T-helper 1 cell treated with Interleukin-12 subunit alpha and Interleukin-12 subunit beta and Interleukin-4 antibody, amounts not matched to agents 30 ng/mL and 1 ng/mL, for 36 hours (primary cell): ENCODE data around the gene HCRT. TPM values are rescaled to one million over a fixed set of nuclear protein-coding genes. Genes with fewer than 3 reads are reported as not detected.
"Not testable (repeated sequence)": the region's sequence is repeated elsewhere in the genome, so short reads cannot be mapped to it uniquely, and the experiment has no call there.

Experiments used
- intact Hi-C: fragments of 100-400 bp; cut with micrococcal nuclease; formaldehyde crosslinking; loops from one replicate; pipeline ENCODE4 v1.15.1; 2024
- total RNA-seq: library from RNA; stranded (reverse); gene quantifications from 2 replicates; pipeline ENCODE4 v1.2.3, GENCODE V29; 2022

The HCRT gene, protein sequence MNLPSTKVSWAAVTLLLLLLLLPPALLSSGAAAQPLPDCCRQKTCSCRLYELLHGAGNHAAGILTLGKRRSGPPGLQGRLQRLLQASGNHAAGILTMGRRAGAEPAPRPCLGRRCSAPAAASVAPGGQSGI
- total RNA-seq, result 0.39 TPM in 1 of 2 replicates, not detected in the other

DNA sequence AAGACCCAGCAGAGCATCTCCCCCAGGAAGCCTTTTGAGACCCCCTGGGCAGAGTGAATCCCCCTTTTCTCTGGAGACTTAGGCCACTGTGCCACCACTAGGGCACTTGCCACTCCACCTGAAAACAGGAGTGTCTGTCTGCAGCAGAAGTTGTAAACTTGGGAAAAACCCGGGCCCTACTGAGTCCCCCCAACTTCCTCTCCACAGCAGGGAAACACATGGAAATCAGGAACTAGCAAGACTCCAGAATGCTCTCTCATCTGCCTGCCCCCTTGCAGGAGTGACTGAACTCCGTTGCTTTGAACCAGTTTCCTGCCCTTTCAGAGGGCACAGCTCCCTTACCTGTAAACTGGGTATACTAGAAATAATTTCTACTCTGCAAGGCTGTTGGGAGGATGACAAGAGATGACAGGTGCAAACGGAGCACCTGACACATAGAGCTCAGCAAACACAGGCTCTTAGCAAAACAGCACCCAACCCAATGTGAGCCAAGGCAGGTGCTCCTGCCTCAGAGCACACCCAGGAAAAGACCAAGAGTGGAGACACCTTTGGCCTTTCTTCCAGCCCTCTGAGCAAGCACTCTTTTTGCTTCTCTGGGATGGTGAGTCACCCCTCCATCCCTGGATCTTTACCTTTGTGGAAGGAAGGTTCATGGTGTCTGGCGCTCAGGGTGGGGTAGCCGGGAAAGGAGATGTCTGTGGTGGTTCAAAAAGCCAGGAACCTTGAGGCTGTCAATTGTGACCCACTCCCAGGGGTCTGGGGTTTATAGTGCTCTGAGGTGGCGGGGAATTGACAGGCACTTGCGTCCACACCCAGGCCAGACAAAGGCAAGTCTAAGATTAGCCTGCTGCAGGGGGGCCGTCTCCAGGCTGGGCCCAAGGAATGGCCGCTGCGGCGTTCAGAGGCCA, at the start of gene HCRT:
TSS of gene HCRT (minus strand) at position 740 of the 908 bp plus-strand sequence. CDS start at position 653, 87 bp downstream.
- intact Hi-C loops, result loop anchor here (1.0 to 5.0 kb wide), 4 partner anchors 9 to 492 kb away; partner anchors contain the start of genes GHDC, NAGLU and PLEKHH3

DNA sequence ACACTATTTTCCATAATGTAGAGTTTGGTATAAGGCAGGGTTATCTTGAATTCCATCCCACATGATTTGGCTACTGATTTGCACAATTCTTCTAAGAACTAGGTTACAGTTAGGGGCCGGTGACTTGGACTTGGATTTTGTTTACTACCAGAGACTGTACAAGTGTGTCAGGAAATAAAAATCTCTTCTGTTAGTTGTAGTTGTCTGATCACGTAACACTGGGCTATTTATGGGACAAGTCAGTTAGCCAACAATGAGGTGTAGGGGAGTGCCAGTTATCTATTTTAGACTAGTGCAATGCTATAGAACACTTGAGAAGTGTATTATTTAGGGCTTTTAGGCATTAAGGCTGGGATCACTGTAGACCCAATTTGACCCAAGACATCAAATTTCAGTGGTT, 48.7 kb upstream of the HCRT start:
- intact Hi-C loops, result no loop called here

DNA sequence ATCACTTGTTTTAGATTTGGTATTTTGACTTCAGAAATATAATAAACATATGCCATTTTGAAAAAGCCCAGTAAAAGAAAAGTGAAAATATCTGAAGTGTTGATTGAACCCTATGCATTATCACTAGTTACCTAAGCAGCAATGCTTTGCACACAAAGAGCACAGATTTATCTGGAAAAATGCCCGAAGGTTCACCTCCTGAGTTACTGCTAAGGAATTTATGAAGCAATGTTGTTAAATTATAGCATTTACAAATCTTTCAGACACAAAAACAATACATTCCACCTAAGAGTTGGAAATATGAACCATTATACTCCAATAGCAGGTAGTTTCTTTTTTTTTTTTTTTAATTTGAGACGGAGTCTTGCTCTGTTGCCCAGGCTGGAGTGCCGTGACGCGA, 47.9 kb upstream of the HCRT start:
- intact Hi-C loops, result no loop called here

DNA sequence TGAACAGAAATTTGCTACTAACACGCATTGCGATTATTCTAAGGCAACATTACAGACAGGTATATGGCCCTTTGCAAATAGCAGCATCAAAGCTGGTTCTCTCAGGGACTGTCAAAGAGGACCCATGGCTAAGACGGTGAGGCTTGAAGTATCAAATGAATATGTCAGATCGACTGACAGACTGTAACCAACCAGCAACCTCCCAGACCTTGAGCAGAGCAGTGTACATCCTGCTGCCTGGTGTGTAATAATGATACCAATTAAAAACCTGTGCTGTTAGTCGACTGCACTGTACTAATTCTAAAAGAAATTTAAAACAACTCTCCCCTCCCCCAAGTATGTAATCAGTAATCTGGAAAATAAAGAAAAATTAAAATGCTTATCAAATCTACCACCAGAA, 45.0 kb upstream of the HCRT start:
- intact Hi-C loops, result no loop called here

DNA sequence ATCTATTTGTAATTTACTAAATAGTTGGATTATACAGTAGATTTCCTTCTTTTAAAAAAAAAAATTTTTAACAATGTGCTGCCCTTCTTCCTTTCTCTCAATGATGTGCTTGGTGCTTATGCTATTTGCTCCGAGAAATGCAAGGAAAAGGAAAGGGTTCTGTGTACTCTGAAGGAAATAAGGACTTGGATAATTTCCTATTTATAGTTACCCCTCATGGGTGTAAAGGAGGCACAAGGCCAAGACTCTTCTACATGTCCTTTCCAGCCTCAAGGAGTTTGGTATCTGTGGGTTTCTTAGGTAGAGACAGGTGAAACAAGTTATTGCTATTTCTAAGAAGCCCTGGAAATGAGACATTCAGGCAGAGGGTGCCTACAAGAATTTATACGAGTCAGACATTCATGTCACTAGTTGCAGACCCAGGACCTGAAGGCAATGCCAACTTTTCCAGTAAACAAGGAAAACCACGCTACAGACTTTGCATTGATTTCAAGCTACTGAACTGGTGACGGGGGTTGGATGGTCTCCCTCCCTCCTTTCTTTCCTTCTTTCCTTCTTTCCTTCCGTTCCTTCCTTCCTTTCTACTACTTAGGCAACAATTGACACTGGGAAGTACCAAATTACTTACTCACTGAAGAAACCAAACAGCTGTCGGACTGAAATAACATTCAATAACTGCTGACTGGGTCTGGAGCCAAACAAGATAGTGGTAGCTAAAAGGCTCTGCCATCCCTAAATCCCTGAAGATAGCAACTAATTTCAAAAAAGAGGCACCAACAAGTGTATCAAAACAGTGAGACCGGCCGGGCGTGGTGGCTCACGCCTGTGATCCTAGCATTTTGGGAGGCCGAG, 42.8 kb upstream of the HCRT start:
- intact Hi-C loops, result no loop called here

DNA sequence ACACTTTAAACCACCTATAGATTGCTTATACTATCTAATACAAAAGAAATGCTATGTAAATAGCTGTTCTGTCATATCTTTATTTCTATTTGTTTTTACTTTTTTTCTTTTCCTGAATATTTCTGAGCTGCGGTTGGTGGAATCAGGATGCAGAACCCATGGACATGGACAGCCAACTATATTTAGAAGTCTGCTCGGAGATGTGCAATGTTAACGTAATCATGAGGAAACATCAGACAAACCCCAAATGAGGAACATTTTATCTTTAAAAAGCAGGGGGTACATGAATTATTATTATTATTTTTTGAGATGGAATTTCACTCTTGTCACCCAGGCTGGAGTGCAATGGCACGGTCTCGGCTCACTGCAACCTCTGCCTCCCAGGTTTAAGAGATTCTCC, 40.4 kb upstream of the HCRT start:
- intact Hi-C loops, result no loop called here

DNA sequence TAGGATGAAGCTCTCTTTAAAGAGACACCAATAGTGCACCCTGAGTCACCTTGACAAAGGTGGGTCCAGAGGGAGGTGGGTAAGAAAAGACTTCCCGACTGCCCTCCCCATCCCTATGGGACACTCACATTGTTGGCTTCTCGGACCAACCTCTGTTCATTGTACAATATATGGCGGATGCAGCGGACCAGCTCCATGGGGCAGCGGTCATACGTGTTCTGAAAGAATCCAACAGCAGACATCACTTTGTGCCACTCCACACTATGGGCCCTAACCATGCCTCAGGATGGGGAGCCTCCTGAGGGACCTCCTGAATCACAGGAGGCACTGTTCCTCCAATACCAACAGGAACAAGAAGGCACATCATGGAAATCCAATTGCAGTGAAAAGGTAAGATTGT, 39.4 kb upstream of the HCRT start:
- intact Hi-C loops, result no loop called here

DNA sequence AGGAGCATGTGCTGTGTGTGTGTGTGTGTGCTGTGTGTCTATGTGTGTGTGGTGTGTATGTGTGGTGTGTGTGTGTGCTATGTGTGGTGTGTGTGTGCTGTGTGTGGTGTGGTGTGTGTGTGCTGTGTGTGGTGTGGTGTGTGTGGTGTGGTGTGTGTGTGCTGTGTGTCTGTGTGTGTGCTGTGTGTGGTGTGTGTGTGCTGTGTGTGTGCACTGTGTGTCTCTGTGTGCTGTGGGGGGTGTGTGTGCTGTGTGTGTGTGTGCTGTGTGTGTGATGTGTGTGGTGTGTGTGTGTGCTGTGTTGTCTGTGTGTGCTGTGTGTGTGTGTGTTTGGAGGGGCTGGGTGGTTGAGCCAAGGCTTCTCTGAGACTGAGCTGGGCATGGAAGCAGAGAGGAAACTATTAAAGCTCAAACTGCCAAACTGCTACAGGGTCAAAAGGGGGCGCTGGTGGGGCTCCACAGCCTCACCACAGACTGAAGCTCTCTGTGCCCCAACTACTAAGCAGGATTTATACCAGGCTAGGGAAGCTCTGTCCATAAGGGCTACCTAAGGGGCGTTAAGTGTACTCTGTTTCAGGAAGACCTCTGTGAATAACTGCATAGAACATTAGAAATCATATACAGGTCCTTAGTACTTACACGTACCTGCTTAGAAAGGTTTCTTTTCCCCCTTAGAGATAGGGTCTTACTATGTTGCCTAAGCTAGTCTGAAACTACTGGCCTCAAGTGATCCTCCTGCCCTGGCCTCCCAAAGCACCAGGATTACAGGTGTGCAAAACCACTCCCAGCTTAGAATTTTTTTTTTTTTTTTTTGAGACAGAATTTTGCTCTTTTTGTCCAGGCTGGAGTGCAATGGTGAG, 36.9 kb upstream of the HCRT start:
- intact Hi-C loops, result loop anchor here (1.0 to 2.0 kb wide), 7 partner anchors 26 to 295 kb away; partner anchors contain the start of gene STAT5A

DNA sequence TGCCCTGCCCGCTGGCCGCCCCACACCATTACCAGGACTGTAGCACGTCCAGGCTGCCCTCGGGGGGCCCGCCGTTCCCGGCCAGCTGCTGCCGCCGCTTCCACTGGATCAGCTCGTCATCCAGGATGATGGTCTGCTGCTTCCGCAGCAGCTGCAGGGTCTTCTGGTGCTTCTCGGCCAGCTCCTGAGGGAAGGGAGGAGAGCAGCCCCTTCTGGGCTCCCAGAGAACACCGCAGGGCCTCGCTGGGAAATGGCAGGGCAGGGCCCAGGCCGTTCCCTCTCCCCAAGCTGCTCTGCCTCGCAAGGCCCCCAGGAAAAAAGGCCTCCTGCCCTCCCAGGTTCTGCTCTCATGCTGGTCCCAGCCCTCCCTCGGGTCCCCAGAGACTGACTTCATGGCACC, 34.0 kb upstream of the HCRT start:
- intact Hi-C loops, result not testable (repeated sequence)

DNA sequence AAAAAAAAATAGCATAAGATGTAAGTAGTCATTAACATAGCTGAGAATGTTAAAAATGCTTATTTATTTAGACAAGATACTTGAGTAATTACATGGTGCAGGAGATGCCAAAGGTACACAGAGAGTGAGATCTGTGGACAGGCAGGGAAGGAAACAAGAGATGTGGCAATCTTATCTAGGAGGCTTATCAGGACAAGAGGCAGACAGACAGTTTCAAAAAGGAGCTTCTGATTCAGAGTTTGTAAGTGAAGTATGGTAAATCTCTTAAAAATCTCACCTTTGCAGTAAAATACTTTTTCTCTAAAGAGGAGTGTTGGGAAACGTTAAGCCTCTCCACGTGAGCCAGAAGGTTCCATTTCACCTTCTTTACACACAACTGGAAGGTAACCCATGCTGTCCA, 28.9 kb upstream of the HCRT start:
- intact Hi-C loops, result no loop called here

DNA sequence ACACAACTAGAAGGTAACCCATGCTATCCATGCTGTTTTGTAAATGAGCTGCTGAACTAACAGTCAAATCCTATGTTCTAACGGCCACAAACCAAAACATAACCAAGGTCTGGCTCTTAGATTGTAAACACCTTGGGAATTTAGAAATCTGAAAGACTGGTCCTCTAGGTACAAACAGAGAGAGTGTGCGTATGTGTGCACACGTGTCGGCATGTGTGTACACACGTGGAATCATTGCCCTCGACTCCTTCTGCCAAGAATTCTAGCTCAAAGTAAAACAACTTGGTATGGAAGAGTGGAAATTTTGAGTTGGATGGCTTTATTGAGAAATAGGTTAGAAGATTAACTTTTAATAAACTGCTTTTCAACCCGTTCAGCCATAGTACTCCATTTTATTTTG, 27.1 kb upstream of the HCRT start:
- intact Hi-C loops, result no loop called here

DNA sequence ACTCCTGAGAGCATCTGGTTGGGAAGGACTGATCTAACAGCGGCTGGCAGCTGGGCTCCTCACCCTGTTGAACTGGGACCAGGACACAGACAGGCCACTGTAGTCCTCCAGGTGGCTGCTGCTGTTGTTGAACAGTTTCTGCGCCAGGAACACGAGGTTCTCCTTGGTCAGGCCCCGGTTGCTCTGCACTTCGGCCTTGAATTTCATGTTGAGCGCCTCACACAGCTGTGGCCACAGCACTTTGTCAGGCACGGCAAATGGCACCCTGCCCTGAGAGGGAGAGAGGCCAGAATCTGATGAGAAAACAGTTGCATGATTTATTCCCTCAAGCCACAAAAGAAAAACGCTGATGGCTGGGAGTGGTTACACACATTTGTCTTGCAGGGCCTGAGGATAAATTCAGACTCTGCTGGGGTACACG, 26.7 kb upstream of the HCRT start:
- intact Hi-C loops, result not testable (repeated sequence)

DNA sequence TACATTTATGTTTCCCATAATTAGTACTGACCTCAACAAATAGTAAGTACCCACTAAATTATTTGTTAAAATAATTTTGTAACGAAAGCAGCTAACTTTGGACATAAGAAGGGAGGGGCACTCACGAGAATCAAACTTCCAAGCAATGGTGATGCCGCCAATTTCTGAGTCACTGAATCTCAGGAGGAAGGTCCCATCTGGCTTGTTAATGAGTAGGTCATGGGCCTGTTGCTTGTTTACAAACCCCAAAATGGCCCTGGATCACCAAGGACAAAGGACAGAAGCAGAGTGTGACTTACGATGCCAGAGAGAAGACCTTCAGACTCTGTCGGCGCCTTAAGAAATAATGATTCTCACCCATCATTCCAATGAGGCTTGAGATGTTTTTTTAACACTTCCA, 24.8 kb upstream of the HCRT start:
- intact Hi-C loops, result no loop called here

DNA sequence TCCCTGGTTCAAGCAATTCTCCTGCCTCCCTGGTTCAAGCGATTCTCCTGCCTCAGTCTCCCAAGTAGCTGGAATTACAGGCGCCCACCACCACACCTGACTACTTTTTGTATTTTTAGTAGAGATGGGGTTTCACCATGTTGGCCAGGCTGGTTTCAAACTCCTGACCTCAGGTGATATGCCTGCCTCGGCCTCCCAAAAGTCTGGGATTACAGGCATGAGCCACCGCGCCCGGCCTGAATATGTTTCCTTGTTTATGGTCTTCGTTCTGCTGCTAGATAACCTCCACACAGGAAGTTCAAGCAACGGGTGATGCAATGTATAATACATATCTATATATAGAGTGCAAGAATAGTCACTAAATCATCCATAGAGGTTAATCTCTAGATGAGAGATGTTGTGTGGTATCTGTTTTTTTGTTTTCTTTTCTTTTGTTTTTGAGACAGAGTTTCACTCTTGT, 20.9 kb upstream of the HCRT start:
- intact Hi-C loops, result not testable (repeated sequence)

DNA sequence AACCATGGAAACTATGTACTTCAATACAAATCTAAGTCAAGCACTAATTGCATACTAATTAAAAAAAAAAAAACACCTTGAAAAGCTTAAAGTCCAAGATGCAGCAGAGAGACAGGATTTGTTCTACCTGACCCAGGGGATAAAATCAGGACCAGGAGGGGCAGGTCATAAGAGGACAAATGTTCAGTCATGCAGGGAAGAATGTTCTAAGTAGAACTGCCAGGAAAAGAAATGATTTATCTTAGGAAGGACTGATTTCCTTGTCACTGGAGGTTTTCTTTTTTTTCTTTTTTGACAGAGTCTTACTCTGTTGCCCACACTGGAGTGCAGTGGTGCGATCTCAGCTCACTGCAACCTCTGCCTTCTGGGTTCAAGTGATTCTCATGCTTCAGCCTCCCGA, 18.1 kb upstream of the HCRT start:
- intact Hi-C loops, result no loop called here

DNA sequence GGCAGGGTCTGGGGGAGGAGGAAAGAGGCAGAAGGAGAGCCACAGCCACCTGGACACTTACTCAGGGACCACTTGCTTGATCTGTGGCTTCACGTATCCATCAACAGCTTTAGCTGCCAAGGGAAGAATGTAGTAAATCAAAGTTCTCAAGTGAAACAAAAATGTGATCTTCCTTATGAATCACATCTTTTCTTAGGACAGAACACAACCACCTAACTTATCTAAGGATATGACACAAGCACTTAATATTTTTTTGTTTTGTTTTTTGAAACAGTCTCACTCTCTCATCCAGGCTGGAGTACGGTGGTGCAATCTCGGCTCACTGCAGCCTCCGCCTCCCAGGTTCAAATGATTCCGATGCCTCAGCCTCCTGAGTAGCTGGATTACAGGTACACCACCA, 17.4 kb upstream of the HCRT start:
- intact Hi-C loops, result no loop called here

DNA sequence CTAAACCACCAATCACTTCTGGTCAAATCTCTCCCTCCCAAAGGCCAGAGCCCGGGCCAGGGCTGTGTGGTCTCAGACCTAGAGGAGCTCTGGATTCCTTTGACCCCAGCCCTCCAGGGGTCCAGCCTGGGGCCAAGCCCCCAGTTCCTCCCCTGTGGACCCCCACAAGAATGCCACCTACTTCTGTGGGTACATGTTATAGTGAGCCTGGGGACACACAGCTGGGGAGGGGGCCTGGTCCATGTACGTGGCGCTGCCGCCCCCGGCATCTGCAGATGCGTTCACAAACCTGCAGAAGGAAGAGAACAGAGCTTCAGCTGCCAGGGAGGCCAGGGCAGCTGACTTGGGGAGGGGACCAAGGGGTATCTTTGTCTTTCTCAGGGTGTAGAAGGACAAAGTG, 16.9 kb upstream of the HCRT start:
- intact Hi-C loops, result no loop called here

DNA sequence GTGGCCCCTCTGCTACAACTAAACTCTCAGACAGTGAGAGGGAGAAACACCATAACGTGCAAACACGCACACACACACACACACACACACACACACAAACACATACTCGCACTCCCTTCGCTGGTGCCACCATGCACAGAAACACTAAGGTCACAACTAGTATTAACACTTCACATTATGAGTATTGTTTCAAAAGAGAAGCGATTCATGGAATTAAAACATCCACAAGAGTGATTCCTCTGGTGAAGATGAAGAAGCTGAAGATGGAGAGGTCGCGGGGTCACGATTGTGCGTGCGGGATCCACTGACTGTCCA, 16.2 kb upstream of the HCRT start:
- intact Hi-C loops, result no loop called here

DNA sequence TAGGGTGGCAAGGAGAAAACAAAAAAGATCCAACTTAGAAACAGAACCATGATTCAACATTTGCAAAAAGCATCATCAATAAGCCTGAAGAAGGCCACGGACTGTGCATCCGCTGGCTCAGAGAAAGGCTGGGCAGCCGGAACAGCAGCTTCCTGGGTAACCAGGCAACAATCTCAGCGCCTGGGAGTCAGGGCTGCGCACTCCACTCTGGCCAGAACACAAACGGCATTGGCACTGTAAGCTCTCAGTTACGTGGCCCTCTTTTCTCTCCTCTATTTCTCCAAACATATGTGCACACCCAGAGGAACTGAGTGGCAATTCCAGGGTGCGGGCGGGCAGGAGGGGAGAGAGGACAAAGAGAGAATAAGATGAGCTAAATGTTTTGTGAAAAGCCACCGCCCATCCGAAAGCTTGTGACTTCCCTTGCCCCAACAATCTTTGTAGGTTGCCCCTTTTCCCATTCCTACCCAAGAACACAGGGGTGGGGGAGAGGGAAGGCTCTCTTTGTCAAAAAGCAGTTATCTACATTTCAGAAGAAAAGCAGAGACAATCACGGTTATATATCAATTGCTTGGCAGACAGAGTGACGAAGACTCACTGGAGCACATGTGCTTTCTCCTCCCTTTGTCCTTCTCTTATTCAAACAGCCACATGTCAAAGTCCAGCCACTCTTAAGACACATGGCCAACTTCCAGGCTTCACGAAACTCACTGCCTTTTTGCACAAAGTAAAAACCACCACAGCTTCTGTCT, 15.6 kb upstream of the HCRT start:
- intact Hi-C loops, result no loop called here

DNA sequence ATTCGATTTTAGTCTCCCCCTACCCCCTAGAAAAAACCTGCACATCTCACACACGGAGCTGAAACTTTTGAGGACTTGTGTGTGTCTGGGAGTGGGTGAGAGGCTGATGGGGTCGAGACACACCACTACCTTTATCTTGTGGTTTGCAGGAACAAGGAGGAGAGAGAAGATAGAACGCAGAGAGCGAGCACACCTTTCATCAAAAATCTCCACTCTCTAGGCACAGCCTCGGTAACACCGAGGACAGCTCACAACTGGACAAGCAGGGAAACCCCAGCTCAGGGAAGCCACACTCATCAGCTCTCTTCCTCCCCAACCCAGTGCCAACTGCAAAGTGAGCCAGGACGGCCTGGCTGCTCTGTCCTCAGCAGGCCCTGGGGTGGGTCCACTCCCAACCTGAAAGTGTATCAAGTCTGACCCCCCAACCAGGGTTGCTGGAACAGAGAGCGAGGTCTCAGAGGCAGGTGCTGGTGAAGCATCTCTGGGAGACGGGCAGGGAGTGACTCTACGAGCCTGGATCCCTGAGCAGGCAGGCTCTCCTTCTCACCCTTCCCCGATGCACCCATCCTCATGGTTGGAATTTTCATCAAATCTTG, 14.3 kb upstream of the HCRT start:
- intact Hi-C loops, result no loop called here
